HG03103 (cell line): ENCODE measurements around the gene NDUFS6.

Experiments
- ATAC-seq: cut with Tn5 transposase; IDR thresholded peaks from one replicate; pipeline ENCODE4 v1.9.1; 2021; ENCODE audit warnings: low read depth; ENCODE audit not compliant: unreplicated experiment

NDUFS6 gene

GRCh38 chr5:1765141-1765879 lies 35.9 kb upstream of the NDUFS6 start:
- no peak for ATAC-seq

GRCh38 chr5:1765880-1766235 lies 35.3 kb upstream of the NDUFS6 start:
- ATAC-seq, result no peak

- no peak for ATAC-seq
These were observed 33.5 kb upstream of the NDUFS6 start for GRCh38 chr5:1767524-1768282.

- no peak for ATAC-seq
These were observed 32.8 kb upstream of the NDUFS6 start for GRCh38 chr5:1768283-1769000.

GRCh38 chr5:1769017-1769640 lies 32.1 kb upstream of the NDUFS6 start:
- no peak for ATAC-seq

- no peak for ATAC-seq
These were observed 31.3 kb upstream of the NDUFS6 start for GRCh38 chr5:1769752-1770442.

- no peak for ATAC-seq
These were observed 30.8 kb upstream of the NDUFS6 start for GRCh38 chr5:1770443-1770802.

- ATAC-seq, result no peak
These were observed 29.8 kb upstream of the NDUFS6 start for GRCh38 chr5:1771149-1772065.

- no peak for ATAC-seq
These were observed 28.6 kb upstream of the NDUFS6 start for GRCh38 chr5:1772634-1773033.

GRCh38 chr5:1776831-1777230 lies 24.4 kb upstream of the NDUFS6 start:
- no peak for ATAC-seq

- ATAC-seq, result no peak
These were observed 23.7 kb upstream of the NDUFS6 start for GRCh38 chr5:1777281-1778137.

GRCh38 chr5:1778138-1779020 lies 22.8 kb upstream of the NDUFS6 start:
- no peak for ATAC-seq

- no peak for ATAC-seq
These were observed 22.1 kb upstream of the NDUFS6 start for GRCh38 chr5:1779021-1779680.

GRCh38 chr5:1779782-1780613 lies 21.2 kb upstream of the NDUFS6 start:
- no peak for ATAC-seq

- ATAC-seq, result no peak
These were observed 20.6 kb upstream of the NDUFS6 start for GRCh38 chr5:1780614-1780930.

GRCh38 chr5:1781107-1781506 lies 20.1 kb upstream of the NDUFS6 start:
- no peak for ATAC-seq
